WTC11 (cell line): ENCODE data around the gene MAPK11. TPM values are rescaled to one million over a fixed set of nuclear protein-coding genes. Genes with fewer than 3 reads are reported as not detected.

Experiments
- ATAC-seq: fragments of 200-7000 bp; cut with Tn5 transposase; 2 replicates; pipeline ENCODE4 v1.10.0; 2021; ENCODE audit warnings: mild to moderate bottlenecking, moderate library complexity
- CTCF ChIA-PET: fragments of 300-600 bp; sonication (Branson Sonifier 250); formaldehyde crosslinking; loops from one replicate; lab custom pipeline; 2021; ENCODE audit warnings: antibody characterized with exemption; lab: Charles Lee
- POLR2A ChIA-PET: fragments of 350-600 bp; sonication (Branson Sonifier 250); formaldehyde crosslinking; loops from one replicate; lab custom pipeline; 2021; ENCODE audit warnings: antibody characterized with exemption; lab: Charles Lee
- DNase-seq: peaks from one replicate; pipeline ENCODE4 v3.0.0; 2021; ENCODE audit warnings: low spot score
- H3K27ac Mint-ChIP-seq: 2 replicates; pipeline ENCODE4 v1.8.0; 2021; ENCODE audit warnings: mixed read lengths
- H3K27me3 Mint-ChIP-seq: 2 replicates; pipeline ENCODE4 v1.8.0; 2021; ENCODE audit warnings: low read depth, mild to moderate bottlenecking, moderate library complexity, mixed read lengths
- H3K36me3 Mint-ChIP-seq: 2 replicates; pipeline ENCODE4 v1.8.0; 2021; ENCODE audit warnings: mixed read lengths
- H3K4me1 Mint-ChIP-seq: 2 replicates; pipeline ENCODE4 v1.8.0; 2022; ENCODE audit warnings: mixed read lengths
- H3K4me3 Mint-ChIP-seq: 2 replicates; pipeline ENCODE4 v1.8.0; 2021; ENCODE audit warnings: mild to moderate bottlenecking, moderate library complexity, mixed read lengths
- H3K9me3 Mint-ChIP-seq: 2 replicates; pipeline ENCODE4 v1.8.0; 2021; ENCODE audit warnings: mixed read lengths
- CBFB ChIP-seq: sonication (generic); formaldehyde crosslinking; IDR thresholded peaks from 2 replicates; pipeline ENCODE4 v1.8.1; 2022; ENCODE audit warnings: mild to moderate bottlenecking, low read depth, missing genetic modification reagents
- CREB1 ChIP-seq: sonication (generic); formaldehyde crosslinking; IDR thresholded peaks from 2 replicates; pipeline ENCODE4 v1.8.0; 2023; ENCODE audit warnings: mild to moderate bottlenecking, missing genetic modification reagents
- ETV6 ChIP-seq: sonication (generic); formaldehyde crosslinking; IDR thresholded peaks from 2 replicates; pipeline ENCODE4 v1.8.1; 2022; ENCODE audit warnings: mild to moderate bottlenecking, missing genetic modification reagents
- IRF2 ChIP-seq: sonication (generic); formaldehyde crosslinking; IDR thresholded peaks from 2 replicates; pipeline ENCODE4 v1.8.0; 2022; ENCODE audit warnings: low read depth, missing genetic modification reagents, borderline replicate concordance
- NFATC4 ChIP-seq: fragments of 250-450 bp; sonication (Bioruptor Pico); IDR thresholded peaks from 2 replicates; pipeline ENCODE4 v1.9.0; 2021; ENCODE audit warnings: mild to moderate bottlenecking
- TCF7 ChIP-seq: sonication (generic); formaldehyde crosslinking; IDR thresholded peaks from 2 replicates; pipeline ENCODE4 v1.8.0; 2022; ENCODE audit warnings: mild to moderate bottlenecking, low read depth, missing genetic modification reagents, moderate library complexity
- ZBTB21 ChIP-seq: sonication (generic); formaldehyde crosslinking; IDR thresholded peaks from 2 replicates; pipeline ENCODE4 v1.8.1; 2023; ENCODE audit warnings: mild to moderate bottlenecking, missing genetic modification reagents, borderline replicate concordance
- ZNF317 ChIP-seq: sonication (generic); formaldehyde crosslinking; IDR thresholded peaks from 2 replicates; pipeline ENCODE4 v1.8.1; 2023; ENCODE audit warnings: low read depth, mild to moderate bottlenecking, moderate library complexity, missing genetic modification reagents, borderline replicate concordance
- total RNA-seq: library from RNA; stranded (reverse); gene quantifications from 3 replicates; pipeline ENCODE4 v1.2.3, GENCODE V29; 2021
- TF ChIP-seq, protein P1 (sequence below): sonication (generic); formaldehyde crosslinking; IDR thresholded peaks from 2 replicates; pipeline ENCODE4 v1.8.0; 2023; ENCODE audit warnings: missing genetic modification reagents, mild to moderate bottlenecking, borderline replicate concordance
- TF ChIP-seq, protein P2 (sequence below): sonication (generic); formaldehyde crosslinking; IDR thresholded peaks from 2 replicates; pipeline ENCODE4 v1.8.1; 2023; ENCODE audit warnings: mild to moderate bottlenecking, missing genetic modification reagents, moderate library complexity
- TF ChIP-seq, protein P3 (sequence below): sonication (generic); formaldehyde crosslinking; IDR thresholded peaks from 2 replicates; pipeline ENCODE4 v1.8.0; 2023; ENCODE audit warnings: missing genetic modification reagents
- TF ChIP-seq, protein P4 (sequence below): sonication (generic); formaldehyde crosslinking; IDR thresholded peaks from 2 replicates; pipeline ENCODE4 v1.8.1; 2022; ENCODE audit warnings: mild to moderate bottlenecking, missing genetic modification reagents, moderate library complexity, borderline replicate concordance
- TF ChIP-seq, protein P5 (sequence below): sonication (generic); formaldehyde crosslinking; IDR thresholded peaks from 2 replicates; pipeline ENCODE4 v1.8.1; 2023; ENCODE audit warnings: mild to moderate bottlenecking, moderate library complexity, missing genetic modification reagents
- TF ChIP-seq, protein P6 (sequence below): sonication (generic); formaldehyde crosslinking; IDR thresholded peaks from 2 replicates; pipeline ENCODE4 v1.8.1; 2023; ENCODE audit warnings: mild to moderate bottlenecking, missing genetic modification reagents
- TF ChIP-seq, protein P7 (sequence below): sonication (generic); formaldehyde crosslinking; IDR thresholded peaks from 2 replicates; pipeline ENCODE4 v1.8.0; 2022; ENCODE audit warnings: mild to moderate bottlenecking, missing genetic modification reagents
- TF ChIP-seq, protein P8 (sequence below): sonication (generic); formaldehyde crosslinking; IDR thresholded peaks from 2 replicates; pipeline ENCODE4 v1.8.0; 2022; ENCODE audit warnings: mild to moderate bottlenecking, missing genetic modification reagents
- TF ChIP-seq, protein P9 (sequence below): fragments of 250-450 bp; sonication (Bioruptor Pico); IDR thresholded peaks from 2 replicates; pipeline ENCODE4 v1.9.0; 2021; ENCODE audit warnings: mild to moderate bottlenecking

The MAPK11 gene
- total RNA-seq, 1 experiment from 2014 or later, result 2.3 TPM

DNA sequence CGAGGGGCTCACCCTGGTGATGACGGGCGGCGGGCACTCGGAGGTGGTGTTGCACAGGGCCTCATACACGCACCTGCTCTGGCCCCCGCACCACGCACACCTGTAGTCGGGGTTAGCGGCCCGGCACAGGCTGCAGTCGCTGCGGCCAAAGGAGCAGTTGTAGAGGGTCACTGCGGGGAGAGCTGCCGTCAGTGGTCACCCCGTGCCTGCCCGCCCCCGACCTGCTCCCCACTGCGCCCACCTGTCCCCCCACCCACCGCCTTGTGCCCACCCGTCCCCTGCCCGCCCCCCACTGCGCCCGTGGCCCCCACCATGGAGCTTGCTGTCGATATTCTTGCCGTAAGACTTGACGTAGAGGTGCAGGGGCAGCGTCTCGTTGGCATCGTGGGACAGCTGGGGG lies 13.6 kb upstream of the MAPK11 start (continued):
- TF ChIP-seq, protein P1, sequence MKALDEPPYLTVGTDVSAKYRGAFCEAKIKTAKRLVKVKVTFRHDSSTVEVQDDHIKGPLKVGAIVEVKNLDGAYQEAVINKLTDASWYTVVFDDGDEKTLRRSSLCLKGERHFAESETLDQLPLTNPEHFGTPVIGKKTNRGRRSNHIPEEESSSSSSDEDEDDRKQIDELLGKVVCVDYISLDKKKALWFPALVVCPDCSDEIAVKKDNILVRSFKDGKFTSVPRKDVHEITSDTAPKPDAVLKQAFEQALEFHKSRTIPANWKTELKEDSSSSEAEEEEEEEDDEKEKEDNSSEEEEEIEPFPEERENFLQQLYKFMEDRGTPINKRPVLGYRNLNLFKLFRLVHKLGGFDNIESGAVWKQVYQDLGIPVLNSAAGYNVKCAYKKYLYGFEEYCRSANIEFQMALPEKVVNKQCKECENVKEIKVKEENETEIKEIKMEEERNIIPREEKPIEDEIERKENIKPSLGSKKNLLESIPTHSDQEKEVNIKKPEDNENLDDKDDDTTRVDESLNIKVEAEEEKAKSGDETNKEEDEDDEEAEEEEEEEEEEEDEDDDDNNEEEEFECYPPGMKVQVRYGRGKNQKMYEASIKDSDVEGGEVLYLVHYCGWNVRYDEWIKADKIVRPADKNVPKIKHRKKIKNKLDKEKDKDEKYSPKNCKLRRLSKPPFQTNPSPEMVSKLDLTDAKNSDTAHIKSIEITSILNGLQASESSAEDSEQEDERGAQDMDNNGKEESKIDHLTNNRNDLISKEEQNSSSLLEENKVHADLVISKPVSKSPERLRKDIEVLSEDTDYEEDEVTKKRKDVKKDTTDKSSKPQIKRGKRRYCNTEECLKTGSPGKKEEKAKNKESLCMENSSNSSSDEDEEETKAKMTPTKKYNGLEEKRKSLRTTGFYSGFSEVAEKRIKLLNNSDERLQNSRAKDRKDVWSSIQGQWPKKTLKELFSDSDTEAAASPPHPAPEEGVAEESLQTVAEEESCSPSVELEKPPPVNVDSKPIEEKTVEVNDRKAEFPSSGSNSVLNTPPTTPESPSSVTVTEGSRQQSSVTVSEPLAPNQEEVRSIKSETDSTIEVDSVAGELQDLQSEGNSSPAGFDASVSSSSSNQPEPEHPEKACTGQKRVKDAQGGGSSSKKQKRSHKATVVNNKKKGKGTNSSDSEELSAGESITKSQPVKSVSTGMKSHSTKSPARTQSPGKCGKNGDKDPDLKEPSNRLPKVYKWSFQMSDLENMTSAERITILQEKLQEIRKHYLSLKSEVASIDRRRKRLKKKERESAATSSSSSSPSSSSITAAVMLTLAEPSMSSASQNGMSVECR (CRISPR knock-in tag), result no peak
- TF ChIP-seq IRF2 (CRISPR knock-in tag), result no peak
- TF ChIP-seq, protein P2, sequence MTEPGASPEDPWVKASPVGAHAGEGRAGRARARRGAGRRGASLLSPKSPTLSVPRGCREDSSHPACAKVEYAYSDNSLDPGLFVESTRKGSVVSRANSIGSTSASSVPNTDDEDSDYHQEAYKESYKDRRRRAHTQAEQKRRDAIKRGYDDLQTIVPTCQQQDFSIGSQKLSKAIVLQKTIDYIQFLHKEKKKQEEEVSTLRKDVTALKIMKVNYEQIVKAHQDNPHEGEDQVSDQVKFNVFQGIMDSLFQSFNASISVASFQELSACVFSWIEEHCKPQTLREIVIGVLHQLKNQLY (CRISPR knock-in tag), result no peak

DNA sequence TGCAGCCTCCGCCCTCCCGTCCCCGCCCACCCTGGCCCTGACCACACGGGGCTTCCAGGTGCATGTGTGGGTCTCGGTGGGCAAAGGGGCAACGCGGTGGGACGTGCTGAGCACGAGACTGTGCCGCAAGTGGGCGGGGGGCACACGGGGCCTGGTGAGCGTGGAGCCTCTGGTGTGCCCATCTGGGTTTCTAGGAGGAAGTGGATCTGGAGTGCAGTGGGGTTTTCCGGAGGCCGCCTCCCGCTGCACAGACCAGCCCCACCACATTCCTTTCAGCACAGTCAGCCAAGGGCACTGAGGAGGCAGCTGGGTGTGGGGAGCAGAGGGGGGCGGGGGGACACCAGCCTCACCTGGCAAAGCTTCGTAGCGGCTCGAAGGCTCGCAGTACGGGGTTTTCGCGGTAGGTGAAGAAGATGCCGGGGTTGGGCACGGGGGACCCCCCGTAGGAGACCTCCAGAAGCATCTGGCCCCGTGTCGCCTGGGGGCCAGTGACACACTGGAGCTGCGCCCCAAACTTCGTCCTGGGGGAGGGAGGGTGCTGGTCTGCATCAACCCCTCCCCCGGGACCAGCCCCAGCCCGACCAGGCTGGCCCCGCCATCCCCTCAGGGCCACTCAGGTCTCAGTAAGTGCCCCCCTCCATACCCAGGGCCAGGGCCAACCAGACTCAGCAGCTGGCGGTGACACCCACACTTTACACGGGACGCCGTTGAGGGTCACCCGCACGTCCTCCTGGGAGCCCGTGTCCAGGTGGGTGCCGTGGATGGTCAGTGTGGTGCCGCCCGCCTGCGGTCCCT lies 12.4 kb upstream of the MAPK11 start:
- Mint-ChIP-seq H3K4me1 (no peaks in the 10 kb centered on the region), H3K27ac (no peak overlapping the region), H3K27me3 (no peaks in the 10 kb centered on the region), H3K36me3 (peaks cover 27% of the 10 kb centered on the region), H3K9me3 (no peaks in the 10 kb centered on the region), H3K4me3 (no peak overlapping the region)
- DNase-seq (no peak), ATAC-seq (no peak)
- ChIA-PET POLR2A (no interaction called here), CTCF (interaction anchor here (0.6 kb wide), 1 partner anchor 11 kb away, joined by 3 read pairs; no protein-coding TSS in a partner anchor)
- TF ChIP-seq NFATC4 (CRISPR knock-in tag) (no peak), TCF7 (CRISPR knock-in tag) (no peak), ETV6 (CRISPR knock-in tag) (no peak), ZBTB21 (CRISPR knock-in tag) (no peak), CREB1 (CRISPR knock-in tag) (no peak), CBFB (CRISPR knock-in tag) (no peak), ZNF317 (CRISPR knock-in tag) (no peak)
- TF ChIP-seq, protein P3, sequence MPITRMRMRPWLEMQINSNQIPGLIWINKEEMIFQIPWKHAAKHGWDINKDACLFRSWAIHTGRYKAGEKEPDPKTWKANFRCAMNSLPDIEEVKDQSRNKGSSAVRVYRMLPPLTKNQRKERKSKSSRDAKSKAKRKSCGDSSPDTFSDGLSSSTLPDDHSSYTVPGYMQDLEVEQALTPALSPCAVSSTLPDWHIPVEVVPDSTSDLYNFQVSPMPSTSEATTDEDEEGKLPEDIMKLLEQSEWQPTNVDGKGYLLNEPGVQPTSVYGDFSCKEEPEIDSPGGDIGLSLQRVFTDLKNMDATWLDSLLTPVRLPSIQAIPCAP (CRISPR knock-in tag), result no peak
- TF ChIP-seq, protein P4, sequence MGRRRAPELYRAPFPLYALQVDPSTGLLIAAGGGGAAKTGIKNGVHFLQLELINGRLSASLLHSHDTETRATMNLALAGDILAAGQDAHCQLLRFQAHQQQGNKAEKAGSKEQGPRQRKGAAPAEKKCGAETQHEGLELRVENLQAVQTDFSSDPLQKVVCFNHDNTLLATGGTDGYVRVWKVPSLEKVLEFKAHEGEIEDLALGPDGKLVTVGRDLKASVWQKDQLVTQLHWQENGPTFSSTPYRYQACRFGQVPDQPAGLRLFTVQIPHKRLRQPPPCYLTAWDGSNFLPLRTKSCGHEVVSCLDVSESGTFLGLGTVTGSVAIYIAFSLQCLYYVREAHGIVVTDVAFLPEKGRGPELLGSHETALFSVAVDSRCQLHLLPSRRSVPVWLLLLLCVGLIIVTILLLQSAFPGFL (CRISPR knock-in tag), result no peak
- TF ChIP-seq, protein P5, sequence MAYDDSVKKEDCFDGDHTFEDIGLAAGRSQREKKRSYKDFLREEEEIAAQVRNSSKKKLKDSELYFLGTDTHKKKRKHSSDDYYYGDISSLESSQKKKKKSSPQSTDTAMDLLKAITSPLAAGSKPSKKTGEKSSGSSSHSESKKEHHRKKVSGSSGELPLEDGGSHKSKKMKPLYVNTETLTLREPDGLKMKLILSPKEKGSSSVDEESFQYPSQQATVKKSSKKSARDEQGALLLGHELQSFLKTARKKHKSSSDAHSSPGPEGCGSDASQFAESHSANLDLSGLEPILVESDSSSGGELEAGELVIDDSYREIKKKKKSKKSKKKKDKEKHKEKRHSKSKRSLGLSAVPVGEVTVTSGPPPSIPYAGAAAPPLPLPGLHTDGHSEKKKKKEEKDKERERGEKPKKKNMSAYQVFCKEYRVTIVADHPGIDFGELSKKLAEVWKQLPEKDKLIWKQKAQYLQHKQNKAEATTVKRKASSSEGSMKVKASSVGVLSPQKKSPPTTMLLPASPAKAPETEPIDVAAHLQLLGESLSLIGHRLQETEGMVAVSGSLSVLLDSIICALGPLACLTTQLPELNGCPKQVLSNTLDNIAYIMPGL (CRISPR knock-in tag), result no peak
- TF ChIP-seq, protein P6, sequence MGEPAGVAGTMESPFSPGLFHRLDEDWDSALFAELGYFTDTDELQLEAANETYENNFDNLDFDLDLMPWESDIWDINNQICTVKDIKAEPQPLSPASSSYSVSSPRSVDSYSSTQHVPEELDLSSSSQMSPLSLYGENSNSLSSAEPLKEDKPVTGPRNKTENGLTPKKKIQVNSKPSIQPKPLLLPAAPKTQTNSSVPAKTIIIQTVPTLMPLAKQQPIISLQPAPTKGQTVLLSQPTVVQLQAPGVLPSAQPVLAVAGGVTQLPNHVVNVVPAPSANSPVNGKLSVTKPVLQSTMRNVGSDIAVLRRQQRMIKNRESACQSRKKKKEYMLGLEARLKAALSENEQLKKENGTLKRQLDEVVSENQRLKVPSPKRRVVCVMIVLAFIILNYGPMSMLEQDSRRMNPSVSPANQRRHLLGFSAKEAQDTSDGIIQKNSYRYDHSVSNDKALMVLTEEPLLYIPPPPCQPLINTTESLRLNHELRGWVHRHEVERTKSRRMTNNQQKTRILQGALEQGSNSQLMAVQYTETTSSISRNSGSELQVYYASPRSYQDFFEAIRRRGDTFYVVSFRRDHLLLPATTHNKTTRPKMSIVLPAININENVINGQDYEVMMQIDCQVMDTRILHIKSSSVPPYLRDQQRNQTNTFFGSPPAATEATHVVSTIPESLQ (CRISPR knock-in tag), result no peak
- TF ChIP-seq, protein P7, sequence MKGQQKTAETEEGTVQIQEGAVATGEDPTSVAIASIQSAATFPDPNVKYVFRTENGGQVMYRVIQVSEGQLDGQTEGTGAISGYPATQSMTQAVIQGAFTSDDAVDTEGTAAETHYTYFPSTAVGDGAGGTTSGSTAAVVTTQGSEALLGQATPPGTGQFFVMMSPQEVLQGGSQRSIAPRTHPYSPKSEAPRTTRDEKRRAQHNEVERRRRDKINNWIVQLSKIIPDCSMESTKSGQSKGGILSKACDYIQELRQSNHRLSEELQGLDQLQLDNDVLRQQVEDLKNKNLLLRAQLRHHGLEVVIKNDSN (CRISPR knock-in tag), result no peak
- TF ChIP-seq, protein P8, sequence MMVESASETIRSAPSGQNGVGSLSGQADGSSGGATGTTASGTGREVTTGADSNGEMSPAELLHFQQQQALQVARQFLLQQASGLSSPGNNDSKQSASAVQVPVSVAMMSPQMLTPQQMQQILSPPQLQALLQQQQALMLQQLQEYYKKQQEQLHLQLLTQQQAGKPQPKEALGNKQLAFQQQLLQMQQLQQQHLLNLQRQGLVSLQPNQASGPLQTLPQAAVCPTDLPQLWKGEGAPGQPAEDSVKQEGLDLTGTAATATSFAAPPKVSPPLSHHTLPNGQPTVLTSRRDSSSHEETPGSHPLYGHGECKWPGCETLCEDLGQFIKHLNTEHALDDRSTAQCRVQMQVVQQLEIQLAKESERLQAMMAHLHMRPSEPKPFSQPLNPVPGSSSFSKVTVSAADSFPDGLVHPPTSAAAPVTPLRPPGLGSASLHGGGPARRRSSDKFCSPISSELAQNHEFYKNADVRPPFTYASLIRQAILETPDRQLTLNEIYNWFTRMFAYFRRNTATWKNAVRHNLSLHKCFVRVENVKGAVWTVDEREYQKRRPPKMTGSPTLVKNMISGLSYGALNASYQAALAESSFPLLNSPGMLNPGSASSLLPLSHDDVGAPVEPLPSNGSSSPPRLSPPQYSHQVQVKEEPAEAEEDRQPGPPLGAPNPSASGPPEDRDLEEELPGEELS (CRISPR knock-in tag), result no peak
- TF ChIP-seq, protein P9, sequence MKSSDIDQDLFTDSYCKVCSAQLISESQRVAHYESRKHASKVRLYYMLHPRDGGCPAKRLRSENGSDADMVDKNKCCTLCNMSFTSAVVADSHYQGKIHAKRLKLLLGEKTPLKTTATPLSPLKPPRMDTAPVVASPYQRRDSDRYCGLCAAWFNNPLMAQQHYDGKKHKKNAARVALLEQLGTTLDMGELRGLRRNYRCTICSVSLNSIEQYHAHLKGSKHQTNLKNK (CRISPR knock-in tag), result no peak
